ENCODE data around the gene NCK2.

Gene NCK2

DNA sequence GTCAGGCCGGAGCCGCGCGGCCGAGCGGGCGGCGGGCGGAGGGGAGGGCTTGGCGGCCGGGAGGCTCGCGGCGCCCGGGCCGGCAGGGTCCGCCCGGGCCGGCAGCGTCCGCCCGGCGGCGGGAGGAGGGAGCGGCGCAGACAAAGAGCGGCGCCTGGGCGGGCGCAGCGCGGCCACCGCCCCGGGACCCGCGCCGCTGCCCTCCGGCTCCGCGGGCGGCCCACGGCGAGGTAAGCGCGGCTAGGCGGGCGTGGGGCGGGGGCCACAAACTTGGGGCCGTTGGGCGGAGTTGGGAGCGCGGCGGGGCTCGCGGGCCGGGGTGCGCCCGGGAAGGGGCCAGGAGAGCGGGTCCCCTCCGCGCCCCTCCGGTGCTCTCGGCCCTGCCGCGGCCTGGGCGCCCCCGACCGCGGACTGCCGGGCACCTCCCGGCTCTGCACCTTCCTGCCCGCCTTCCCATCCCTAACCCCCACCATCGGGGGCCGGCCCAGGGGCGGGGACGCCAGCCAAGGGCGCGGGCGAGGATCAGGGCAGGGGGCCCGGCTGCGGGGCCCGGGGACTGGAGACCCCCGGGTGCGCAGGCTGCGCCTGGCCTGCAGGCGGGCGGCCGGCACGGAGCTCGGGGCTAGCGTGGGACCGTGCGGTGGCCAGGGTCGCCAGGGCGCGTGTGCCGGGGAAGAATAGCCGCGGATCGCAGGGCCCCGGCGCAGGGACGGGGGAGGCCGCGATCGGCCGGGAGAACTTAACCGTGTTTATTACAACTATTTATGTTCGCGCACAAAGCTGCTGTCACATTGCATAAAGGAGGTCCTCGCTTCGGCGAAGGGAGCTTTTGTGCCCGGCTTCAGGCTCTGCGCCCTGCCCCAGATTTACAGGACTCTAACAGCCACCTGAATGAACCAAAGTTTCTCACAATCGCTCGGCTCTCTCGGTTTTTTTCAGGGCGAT, at the start of gene NCK2:
TSS of gene NCK2 (plus strand) at position 4 of the 945 bp plus-strand sequence. CDS start 110,152 bp downstream, outside the sequence.
- no peak for DNase-seq

DNA sequence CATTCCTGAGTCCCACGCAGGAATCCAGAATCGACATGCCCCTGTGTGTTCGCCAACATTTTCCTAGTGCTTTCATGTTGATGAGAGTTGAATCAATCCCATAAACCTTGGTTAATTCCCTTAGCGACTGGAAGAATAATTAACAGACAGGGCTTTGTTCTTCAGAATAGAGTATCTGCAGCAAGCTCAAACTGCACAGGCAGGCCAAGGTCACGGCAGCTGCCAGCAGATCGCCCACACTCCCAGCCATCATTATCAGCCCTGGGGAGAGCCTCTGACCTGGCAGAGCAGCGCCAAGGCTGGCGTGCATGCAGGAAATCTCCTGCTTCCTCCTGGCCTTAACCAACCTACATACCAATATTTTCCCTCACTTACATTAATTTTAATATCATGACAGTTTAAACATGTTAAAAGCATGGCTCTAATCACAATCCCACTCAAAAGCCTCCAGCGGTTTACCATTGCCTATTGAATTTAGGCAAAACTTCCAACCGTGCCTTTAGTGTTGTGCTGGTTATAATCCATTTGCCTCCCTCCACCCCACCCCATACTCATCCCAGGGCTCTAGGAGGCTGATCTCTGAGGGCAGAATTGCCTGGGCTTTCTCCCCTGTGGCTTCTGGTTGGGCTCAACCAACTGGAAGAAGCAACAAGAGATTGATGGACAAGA, 46.8 kb upstream of the NCK2 start:
- DNase-seq: no peak

- no peak for DNase-seq
Observed at GRCh38 chr2:105698820-105699219, 45.9 kb upstream of the NCK2 start.

GRCh38 chr2:105701042-105701441, 43.7 kb upstream of the NCK2 start:
- no peak for DNase-seq

GRCh38 chr2:105708697-105709096, 36.0 kb upstream of the NCK2 start:
- no peak for DNase-seq

- no peak for DNase-seq
Observed at GRCh38 chr2:105711394-105711793, 33.3 kb upstream of the NCK2 start.

DNA sequence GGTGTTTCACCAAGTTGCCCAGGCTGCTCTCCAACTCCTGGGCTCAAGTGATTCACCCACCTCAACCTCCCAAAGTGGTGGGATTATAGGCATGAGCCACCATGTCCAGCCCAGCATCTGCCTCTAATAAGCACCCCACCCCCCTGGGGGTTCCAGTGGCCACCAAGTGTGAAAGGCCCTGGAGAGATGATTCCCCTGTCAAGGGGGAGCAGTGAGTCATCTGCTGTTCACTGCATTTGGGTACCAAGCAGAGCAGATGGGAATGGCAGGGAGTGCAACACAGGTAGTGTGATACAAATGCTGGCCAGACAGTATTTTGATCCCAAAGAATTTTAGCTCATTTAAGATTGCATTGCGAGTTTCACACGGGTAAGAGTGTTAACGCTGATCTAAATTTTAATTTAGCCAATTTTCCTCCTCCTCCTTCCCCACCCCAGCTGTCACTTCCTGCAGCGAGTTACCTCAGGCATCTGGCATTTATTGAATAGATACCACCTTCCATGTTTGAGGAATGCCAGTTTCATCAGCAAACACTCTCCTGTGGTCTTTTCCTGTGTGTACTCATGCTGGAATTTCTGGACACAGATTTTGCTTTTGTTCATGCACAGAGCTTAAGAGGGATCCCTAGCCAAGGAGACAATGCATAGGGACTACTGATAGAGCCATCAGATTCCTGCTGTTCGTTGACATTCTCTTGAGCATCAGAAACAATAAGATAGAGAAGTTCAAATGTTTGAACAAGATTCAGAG, 32.4 kb upstream of the NCK2 start:
- DNase-seq: peak; percentile 59

GRCh38 chr2:105712981-105713596, 31.6 kb upstream of the NCK2 start:
- no peak for DNase-seq

DNA sequence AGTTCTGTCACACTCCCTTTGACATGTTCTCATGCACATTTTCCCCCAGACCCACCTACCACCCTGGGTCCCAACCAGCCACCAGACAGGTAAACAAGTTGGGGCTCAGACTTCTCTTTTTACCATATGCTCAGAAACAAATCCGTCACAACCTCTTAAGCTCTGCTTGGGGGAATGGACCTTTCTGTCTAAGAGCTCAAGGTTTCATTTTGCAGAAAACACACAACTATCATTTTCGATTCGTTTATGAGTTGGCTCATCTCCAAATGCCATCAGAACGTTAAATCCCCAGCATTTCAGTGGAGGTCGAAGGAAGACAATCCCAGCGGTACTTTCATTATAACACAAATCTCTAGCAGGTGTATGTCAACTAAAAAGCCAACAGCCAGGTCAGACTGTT, 30.6 kb upstream of the NCK2 start:
- DNase-seq: no peak

GRCh38 chr2:105718846-105719481, 25.7 kb upstream of the NCK2 start:
- DNase-seq: no peak

DNA sequence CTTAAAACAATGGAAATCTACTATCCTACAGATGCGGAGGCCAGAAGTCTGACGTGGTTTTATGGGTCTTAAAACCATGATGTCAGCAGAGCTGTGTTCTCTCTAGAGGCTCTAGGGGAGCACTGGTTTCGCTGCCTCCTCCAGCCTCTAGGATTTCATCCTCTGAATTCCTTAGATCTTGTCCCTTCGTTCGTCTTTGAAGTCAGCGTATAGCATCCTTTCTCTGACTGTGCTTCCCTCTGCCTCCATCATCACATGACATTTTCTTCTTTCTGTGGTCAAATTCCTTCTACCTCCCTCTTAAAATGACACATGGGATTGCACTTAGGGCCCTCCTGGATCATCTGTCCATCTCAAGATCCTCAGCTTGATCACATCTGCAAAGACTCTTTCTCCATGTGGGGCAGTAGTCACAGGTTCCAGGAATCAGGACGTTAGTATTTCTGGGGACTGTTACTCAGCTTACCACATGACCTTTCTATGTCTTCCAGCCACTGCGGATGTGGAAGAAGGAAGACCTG, 22.7 kb upstream of the NCK2 start:
- DNase-seq: no peak

GRCh38 chr2:105722726-105723297, 21.9 kb upstream of the NCK2 start:
- no peak for DNase-seq

DNA sequence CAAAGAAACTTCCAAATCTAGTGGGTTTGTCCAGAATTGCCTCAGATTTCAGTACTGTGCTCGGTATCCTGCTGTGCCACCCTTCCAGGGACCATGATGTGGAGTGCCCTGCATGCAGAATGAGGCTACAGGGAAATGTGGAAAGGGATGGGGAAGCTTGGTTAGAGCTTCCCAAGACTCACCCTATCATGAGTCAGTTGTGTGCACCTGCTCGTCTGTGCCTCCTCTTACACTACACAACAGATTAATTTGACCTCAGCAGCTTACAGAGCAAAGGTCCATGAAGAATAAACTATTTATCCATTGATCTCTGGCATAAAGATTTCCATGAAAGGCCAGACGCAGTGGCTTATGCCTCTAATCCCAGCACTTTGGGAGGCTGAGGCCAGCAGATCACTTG, 21.3 kb upstream of the NCK2 start:
- no peak for DNase-seq

DNA sequence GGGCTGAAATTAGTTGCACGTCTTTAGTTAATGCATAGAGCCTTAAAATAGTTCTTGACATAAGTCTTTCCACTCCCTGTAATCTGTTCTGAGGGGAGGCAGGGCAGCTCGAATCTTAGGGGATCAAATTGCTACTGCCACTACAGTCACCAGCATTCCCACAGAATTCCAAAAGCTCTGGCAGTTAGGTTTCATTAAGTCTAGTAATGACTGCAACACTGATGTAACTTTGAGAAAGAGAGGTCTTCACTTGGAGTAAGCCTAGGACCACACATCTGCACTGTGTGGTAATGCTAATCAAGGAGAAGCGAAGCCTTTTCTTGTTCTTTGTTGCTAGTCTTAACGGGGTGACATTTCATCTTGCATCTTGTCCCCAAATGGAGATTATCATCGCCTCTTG, 19.3 kb upstream of the NCK2 start:
- no peak for DNase-seq

DNA sequence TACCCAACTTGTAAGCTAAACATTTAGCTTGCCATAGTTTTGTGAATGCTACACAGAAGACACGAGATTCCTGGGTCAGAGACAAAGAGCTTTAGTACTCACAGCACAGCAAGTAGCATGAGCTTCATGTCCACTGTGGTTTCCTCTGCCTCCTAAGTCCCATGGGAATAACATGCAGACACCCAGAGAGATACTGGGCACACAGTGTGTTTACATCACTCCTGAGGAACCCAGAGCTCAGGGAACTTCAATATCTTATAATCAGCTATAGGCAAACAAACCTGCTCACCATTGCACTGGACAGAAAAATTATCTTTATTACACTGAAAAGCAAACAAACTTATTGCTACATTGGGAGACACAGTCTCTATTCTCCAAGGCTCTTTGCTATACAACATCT, 14.5 kb upstream of the NCK2 start:
- DNase-seq: no peak

DNA sequence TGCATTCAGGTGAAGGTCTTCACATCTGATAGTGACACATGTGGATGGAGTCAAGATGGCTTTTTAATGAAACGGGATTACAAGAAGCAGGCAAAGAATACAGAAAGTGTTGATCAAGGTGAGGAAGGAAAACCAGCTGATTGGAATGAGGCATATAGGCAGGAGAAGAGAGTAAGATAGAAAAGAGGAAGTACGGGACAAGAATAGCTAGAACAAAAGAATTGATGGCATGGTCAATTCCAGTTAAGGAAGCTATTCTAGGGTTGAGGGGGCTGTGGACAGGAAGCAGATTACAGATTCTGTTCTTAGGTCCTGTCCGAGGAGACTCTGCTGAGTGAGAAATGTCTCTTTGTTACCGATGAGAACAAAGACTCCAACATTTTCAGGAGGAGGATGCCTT, 13.2 kb upstream of the NCK2 start:
- DNase-seq: no peak

DNA sequence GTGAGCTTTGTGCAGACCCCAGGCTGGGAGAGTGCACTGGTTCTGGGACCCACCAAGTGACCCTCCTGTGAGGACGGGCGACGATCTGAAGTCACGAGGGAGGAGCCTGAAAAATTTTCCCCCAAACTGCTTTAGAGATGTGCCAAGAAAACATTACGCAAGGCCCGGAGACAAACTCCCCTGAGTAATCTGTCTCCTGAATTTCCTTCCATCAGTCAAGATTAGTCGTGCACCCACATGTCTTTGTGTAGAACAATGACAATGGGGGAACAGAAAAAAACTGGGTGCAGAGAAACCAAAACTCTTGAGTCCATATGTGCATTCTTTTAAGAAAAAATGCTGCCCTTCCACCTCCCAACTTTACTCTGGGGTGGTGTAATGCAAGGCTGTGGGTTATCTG, 12.6 kb upstream of the NCK2 start:
- DNase-seq: no peak

DNA sequence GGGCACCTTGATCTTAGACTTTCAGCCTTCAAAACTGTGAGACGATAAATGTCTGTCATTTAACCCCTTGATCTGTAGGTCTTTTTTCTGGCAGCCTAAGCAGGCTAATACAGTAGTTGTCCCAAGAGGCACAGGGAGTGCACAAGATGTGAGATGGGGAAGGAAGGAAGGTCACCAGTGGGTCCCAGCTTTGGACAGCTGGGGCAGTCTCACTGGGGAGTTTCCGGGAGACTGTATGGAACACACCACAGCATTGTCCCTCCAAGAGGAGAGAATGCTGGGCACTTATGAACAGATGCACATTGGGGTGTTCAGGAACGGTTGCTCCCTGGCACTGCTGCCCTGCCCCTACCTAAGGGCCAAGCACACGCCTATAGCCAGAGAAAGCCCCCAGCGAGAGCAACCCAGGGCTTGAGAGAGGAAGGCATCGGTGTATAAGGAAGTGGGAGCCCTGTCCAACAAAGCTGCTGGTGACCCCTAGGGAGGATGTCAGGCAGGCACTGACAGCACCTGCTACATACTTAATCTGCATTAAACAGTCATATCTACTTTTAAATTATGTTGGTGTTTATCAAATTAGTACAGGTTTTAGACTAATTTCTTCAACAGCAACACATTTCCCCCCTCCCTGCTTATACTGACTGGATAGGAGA, 11.6 kb upstream of the NCK2 start:
- no peak for DNase-seq

DNA sequence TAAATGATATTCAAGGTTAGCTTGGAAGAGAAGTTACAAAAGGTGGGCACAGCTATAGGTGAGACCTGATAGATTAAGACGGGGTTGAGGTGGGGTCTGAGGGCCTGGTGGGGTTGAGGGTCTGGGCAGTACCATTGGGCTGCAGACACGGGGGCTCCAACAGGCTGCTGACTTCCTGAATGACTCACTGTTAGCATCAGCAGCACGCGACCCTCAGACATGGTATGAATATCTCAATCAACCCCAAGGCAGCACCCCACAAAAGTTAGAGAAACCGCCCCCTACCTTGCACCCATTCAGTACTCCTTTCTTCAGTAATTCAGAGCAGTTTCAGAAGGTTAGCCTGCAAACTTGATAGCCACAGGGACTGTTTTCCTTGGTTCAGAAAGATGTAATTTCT, 10.8 kb upstream of the NCK2 start:
- DNase-seq: no peak

- no peak for DNase-seq
Observed at GRCh38 chr2:105734762-105735538, 9.8 kb upstream of the NCK2 start.

- no peak for DNase-seq
Observed at GRCh38 chr2:105736145-105736544, 8.6 kb upstream of the NCK2 start.

Data from T1000 (cell line).